NCI-H2196 (cell line): ENCODE data around the gene SHMT2.

Source experiments
- DNase-seq: peaks from one replicate; lab custom pipeline; 2025; ENCODE audit not compliant: unreplicated experiment; lab: John Stamatoyannopoulos, UW

SHMT2 gene

GRCh38 chr12:57196956-57197355 is 32.6 kb upstream of the SHMT2 start:
- DNase-seq: no peak

DNA sequence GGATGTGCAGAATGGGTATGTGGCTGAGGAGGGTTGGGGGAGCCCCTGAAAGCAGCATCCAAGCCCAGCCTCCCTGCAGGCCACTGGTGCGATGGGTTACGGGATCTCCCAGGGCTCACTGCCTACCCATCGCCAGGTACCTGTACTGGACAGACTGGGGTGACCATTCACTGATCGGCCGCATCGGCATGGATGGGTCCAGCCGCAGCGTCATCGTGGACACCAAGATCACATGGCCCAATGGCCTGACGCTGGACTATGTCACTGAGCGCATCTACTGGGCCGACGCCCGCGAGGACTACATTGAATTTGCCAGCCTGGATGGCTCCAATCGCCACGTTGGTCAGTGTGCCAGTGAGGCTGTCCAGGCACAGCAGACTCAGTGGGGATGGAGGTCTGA is 31.2 kb upstream of the SHMT2 start:
- no peak for DNase-seq

DNA sequence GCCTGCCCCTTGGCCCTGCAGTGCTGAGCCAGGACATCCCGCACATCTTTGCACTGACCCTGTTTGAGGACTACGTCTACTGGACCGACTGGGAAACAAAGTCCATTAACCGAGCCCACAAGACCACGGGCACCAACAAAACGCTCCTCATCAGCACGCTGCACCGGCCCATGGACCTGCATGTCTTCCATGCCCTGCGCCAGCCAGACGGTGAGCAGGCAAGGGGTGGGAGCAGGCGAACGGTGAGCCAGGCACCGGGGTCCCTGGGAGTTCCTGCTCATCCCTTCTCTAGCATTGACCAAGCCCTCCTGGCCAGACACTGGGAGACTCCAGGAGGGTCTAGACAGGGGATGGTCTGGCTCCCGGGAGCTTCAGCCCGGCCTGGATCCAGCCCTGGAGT is 30.3 kb upstream of the SHMT2 start:
- no peak for DNase-seq

GRCh38 chr12:57200497-57200896 is 29.0 kb upstream of the SHMT2 start:
- no peak for DNase-seq

DNA sequence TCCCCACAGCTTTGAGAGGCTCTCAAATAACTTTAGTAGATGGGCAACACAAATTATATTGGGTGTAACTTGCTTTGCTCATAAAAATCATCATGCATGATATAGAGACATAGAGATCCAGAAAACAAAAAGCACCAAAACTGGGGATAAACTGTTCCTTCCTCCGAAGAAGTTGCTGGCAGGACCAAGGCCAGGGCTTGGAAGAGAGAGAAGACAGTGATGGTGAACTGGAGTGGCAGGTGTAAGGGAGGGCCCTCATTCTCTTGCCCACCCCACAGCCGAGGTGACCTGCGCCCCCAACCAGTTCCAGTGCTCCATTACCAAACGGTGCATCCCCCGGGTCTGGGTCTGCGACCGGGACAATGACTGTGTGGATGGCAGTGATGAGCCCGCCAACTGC is 28.3 kb upstream of the SHMT2 start:
- DNase-seq: no peak

GRCh38 chr12:57201631-57202030 is 27.9 kb upstream of the SHMT2 start:
- DNase-seq: no peak

GRCh38 chr12:57202321-57202720 is 27.2 kb upstream of the SHMT2 start:
- DNase-seq: no peak

DNA sequence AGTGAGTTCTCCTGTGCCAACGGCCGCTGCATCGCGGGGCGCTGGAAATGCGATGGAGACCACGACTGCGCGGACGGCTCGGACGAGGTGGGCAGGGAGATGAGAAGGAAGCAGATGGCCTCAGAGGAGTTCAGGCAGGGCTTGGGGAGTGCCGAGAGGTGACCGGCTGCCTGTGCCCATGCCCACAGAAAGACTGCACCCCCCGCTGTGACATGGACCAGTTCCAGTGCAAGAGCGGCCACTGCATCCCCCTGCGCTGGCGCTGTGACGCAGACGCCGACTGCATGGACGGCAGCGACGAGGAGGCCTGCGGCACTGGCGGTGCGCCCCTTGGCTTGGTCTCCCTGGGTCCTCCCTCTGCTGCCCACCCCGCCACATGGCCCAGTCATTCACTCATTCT is 26.3 kb upstream of the SHMT2 start:
- no peak for DNase-seq

- no peak for DNase-seq
Measured at GRCh38 chr12:57203791-57204190, 25.7 kb upstream of the SHMT2 start.

DNA sequence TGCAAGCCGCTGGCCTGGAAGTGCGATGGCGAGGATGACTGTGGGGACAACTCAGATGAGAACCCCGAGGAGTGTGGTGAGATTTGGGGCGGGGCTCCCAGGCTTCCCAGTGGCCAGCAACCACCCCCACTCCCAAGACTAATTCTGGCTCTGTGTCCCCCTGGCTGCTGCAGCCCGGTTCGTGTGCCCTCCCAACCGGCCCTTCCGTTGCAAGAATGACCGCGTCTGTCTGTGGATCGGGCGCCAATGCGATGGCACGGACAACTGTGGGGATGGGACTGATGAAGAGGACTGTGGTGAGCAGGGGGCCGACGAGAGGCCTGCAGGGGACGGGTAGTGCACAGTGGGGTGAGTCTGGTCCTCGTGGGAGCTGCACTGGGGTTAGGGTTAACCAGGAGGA is 25.1 kb upstream of the SHMT2 start:
- no peak for DNase-seq

GRCh38 chr12:57205186-57205585 is 24.3 kb upstream of the SHMT2 start:
- DNase-seq: no peak

DNA sequence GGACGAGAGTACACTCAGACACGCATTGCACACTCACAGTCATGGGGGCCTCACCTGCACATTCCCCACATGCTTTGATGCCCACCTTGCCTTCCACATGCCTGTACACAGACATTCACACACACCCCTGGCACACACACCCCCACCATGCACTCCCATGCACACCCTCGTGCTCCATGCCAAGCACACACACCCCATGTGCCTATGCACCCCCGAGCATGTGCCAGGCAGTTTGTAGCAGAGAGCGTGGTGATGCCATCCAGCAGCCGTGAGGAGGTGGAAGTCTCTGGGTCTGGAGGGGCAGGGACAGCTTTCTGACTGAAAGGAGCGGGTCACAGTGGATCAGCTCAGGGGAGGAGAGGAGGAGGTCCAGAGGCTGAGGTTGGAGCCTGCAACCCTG is 23.6 kb upstream of the SHMT2 start:
- DNase-seq: no peak

GRCh38 chr12:57207731-57208630 is 21.5 kb upstream of the SHMT2 start:
- no peak for DNase-seq

- no peak for DNase-seq
Measured at GRCh38 chr12:57208631-57209282, 20.8 kb upstream of the SHMT2 start.

DNA sequence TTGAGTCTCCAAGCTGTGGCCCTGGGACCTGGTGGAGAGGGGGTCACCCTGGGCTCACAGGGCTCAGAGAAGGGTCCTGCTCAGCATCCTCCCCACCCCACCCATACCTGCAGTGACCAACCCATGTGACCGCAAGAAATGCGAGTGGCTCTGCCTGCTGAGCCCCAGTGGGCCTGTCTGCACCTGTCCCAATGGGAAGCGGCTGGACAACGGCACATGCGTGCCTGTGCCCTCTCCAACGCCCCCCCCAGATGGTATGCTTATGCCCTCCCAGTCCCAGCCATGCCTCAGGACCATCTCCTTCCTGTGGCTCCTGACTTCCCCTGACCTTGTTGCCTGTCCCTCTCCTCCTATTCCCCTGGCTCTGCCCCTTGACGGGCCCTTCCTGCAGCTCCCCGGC is 19.6 kb upstream of the SHMT2 start:
- DNase-seq: no peak

- no peak for DNase-seq
Measured at GRCh38 chr12:57210461-57210860, 19.1 kb upstream of the SHMT2 start.

DNA sequence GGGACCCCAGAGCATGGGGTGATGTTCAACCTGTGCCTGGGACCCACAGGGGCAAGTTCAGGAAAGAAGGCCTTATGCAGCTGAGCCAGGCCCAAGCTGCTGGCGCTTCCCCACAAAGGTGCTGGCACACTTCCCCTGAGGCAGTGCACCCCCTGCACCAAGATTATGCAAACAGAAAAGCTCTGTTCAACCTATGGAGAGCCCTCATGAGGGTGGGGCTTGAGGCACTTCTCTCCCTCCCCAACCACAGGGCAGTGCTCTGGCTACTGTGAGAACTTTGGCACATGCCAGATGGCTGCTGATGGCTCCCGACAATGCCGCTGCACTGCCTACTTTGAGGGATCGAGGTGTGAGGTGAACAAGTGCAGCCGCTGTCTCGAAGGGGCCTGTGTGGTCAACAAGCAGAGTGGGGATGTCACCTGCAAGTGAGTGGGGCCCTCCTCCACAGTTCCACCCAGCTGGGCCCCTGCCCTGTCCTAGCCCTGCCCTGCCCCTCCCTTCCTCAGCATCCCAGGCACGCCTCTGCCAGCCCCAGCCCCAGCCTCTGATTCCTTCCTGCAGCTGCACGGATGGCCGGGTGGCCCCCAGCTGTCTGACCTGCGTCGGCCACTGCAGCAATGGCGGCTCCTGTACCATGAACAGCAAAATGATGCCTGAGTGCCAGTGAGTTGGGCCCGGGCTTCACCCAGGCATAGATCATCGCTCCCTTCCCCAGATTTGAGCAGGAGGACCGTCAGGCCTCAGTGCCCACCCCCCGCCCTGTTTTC is 18.4 kb upstream of the SHMT2 start:
- peak; percentile 75 for DNase-seq

DNA sequence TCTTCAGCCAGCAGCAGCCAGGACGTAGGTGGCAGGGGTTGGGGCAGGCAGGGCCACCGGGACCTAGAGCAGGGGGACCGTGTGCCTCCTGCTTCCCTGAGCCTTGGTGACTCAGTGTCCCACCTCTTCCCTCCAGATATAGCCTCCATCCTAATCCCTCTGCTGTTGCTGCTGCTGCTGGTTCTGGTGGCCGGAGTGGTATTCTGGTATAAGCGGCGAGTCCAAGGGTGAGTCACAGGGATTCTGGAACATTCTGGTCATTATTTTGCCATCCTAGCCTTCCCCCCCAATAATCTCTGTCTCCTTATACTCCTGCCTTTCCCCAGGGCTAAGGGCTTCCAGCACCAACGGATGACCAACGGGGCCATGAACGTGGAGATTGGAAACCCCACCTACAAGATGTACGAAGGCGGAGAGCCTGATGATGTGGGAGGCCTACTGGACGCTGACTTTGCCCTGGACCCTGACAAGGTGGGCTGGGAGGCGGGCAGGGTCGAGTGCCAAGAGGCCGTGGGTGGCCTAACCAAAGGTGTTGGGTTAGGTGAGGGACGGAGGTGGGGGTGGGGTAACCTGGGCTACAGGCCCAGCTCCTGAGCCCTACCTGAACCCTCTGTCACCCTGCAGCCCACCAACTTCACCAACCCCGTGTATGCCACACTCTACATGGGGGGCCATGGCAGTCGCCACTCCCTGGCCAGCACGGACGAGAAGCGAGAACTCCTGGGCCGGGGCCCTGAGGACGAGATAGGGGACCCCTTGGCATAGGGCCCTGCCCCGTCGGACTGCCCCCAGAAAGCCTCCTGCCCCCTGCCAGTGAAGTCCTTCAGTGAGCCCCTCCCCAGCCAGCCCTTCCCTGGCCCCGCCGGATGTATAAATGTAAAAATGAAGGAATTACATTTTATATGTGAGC is 17.5 kb upstream of the SHMT2 start:
- DNase-seq: no peak

DNA sequence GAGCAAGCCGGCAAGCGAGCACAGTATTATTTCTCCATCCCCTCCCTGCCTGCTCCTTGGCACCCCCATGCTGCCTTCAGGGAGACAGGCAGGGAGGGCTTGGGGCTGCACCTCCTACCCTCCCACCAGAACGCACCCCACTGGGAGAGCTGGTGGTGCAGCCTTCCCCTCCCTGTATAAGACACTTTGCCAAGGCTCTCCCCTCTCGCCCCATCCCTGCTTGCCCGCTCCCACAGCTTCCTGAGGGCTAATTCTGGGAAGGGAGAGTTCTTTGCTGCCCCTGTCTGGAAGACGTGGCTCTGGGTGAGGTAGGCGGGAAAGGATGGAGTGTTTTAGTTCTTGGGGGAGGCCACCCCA is 16.8 kb upstream of the SHMT2 start:
- no peak for DNase-seq

GRCh38 chr12:57213058-57213715 is 16.3 kb upstream of the SHMT2 start:
- peak; percentile 89 for DNase-seq
